Measurements from ENCODE around the gene MMP24OS. TPM values are rescaled to one million over a fixed set of nuclear protein-coding genes. Genes with fewer than 3 reads are reported as not detected.

Gene MMP24OS
- total and polyA plus RNA-seq, 4 donors = 5.2 to 16.0 (median 10.3) TPM

DNA sequence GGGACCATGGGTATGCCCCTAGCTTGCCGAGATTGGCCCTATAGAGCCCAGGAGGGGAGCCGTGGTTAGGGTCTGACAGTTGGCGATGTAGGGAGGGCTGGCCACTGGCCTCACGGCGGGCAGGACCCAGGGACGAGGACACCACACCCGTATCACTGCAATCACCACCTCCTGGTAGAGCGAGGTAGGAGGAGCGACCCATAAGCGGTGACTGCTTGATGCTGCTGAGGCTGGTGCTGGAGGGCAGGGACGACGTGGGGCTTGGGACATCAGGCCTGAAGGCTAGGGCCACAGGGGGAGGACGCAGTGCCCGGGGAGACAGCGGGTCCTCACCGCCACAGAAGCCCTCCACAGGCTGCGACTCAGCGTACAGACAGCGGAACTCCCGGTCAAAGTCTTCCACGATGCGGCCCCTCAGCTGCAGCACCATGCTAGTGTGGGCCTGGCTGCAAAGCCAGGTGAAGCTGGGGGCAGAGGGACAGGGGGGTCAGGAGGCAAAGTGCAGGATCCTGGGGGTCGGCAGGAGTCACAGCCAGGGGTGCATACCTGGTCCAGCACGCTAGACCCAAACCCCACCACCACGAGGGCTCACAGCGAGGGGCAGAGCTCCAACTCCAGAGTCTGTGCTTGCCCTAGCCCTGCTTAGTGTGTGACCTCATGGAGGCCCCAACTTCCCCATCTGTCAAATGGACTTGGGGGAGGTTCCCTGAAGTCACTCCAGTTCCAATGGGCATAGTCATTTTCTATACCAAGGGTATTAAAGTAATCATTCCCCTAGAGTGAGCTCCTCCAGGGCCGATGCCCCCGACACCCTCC lies 9.8 kb upstream of the MMP24OS start:
- Histone ChIP-seq H3K4me3 (ENCODE audit: low read depth in 1 of 3, low read length in 3 of 3) (no peak overlapping the region), H3K9me3 (ENCODE audit: control insufficient read depth in 4 of 4, low read length in 3 of 4) (no peaks in the 10 kb centered on the region), H3K27me3 (ENCODE audit: control insufficient read depth in 4 of 4, insufficient read depth in 4 of 4, low read length in 3 of 4) (no peaks in the 10 kb centered on the region), H3K4me1 (ENCODE audit: control insufficient read depth in 4 of 4, insufficient read depth in 4 of 4, low read length in 3 of 4) (peaks cover 8 to 31% (median 27%) of the 10 kb centered on the region in 4 donors), H3K27ac (ENCODE audit: low read depth in 1 of 2, low read length in 2 of 2) (no peak overlapping the region), H3K36me3 (ENCODE audit: control insufficient read depth in 4 of 4, insufficient read depth in 3 of 4, low read depth in 1 of 4, low read length in 3 of 4) (no peaks in the 10 kb centered on the region), H3K9ac (ENCODE audit: low read depth in 1 of 2, low read length in 2 of 2) (no peak overlapping the region)
- TF ChIP-seq HNF4G (IDR thresholded peaks at IDR 0.05) = no peak
- no peak for TF ChIP-seq HNF4A (conservative IDR thresholded peaks at IDR 0.05)
- TF ChIP-seq EGR1 (IDR thresholded peaks at IDR 0.05; ENCODE audit: low read depth in 2 of 2) = no peak
- TF ChIP-seq GABPA (IDR thresholded peaks at IDR 0.05 in 1 of 2, conservative IDR thresholded peaks at IDR 0.05 in 1 of 2) = no peak
- no peak for TF ChIP-seq RAD21 (IDR thresholded peaks at IDR 0.05)
- TF ChIP-seq FOXA2 (IDR thresholded peaks at IDR 0.05) = no peak
- DNase-seq (ENCODE audit: low spot score) = no peak
- 91% methylated on average over 28 of the region's 28 CpGs for WGBS

DNA sequence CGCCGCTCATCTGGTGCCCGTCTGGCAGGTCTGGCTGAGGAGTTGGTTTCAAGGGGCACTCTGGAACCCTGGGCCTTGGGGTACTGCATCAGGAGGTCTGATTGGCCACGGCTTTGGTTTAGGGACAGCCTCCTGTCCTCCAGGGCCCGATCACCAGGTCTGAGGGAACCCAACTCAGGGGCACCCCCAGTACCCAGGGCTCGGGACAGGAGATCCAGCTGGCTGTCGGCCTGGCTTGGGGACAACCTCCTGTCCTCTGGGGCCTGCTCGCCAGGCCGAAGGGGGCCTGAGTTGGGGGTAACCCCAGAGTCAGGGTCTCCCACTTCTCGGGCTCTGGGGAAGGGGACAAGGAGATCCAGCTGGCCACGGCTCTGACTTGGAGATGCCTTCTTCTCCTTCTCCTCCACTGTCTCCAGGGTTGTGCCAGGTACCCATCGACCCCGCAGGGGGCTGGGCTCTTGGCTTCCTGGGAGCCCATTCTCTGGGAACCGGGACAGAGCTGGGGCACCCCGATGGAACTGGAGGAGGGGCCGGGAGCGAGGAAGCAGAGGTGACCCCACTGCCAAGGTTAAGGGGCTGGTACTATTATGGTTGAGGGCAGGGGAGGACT lies 9.1 kb upstream of the MMP24OS start:
- Histone ChIP-seq H3K4me1 (ENCODE audit: control insufficient read depth in 4 of 4, insufficient read depth in 4 of 4, low read length in 3 of 4) (peaks cover 8 to 31% (median 27%) of the 10 kb centered on the region in 4 donors), H3K27ac (ENCODE audit: low read depth in 1 of 2, low read length in 2 of 2) (peak overlapping the region in 1 of 2 donors; percentile 58), H3K9ac (ENCODE audit: low read depth in 1 of 2, low read length in 2 of 2) (no peak overlapping the region), H3K27me3 (ENCODE audit: control insufficient read depth in 4 of 4, insufficient read depth in 4 of 4, low read length in 3 of 4) (no peaks in the 10 kb centered on the region), H3K9me3 (ENCODE audit: control insufficient read depth in 4 of 4, low read length in 3 of 4) (no peaks in the 10 kb centered on the region), H3K4me3 (ENCODE audit: low read depth in 1 of 3, low read length in 3 of 3) (no peak overlapping the region), H3K36me3 (ENCODE audit: control insufficient read depth in 4 of 4, insufficient read depth in 3 of 4, low read depth in 1 of 4, low read length in 3 of 4) (peaks cover 0 to 3% (median 0%) of the 10 kb centered on the region in 4 donors)
- TF ChIP-seq TAF1 (conservative IDR thresholded peaks at IDR 0.05) = no peak
- TF ChIP-seq SP1 (IDR thresholded peaks at IDR 0.05) = no peak
- TF ChIP-seq HNF4A (conservative IDR thresholded peaks at IDR 0.05) = no peak
- no peak for TF ChIP-seq YY1 (IDR thresholded peaks at IDR 0.05)
- TF ChIP-seq, protein P1, sequence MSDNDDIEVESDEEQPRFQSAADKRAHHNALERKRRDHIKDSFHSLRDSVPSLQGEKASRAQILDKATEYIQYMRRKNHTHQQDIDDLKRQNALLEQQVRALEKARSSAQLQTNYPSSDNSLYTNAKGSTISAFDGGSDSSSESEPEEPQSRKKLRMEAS (IDR thresholded peaks at IDR 0.05) = no peak
- no peak for TF ChIP-seq FOXA2 (IDR thresholded peaks at IDR 0.05)
- TF ChIP-seq, protein P2, sequence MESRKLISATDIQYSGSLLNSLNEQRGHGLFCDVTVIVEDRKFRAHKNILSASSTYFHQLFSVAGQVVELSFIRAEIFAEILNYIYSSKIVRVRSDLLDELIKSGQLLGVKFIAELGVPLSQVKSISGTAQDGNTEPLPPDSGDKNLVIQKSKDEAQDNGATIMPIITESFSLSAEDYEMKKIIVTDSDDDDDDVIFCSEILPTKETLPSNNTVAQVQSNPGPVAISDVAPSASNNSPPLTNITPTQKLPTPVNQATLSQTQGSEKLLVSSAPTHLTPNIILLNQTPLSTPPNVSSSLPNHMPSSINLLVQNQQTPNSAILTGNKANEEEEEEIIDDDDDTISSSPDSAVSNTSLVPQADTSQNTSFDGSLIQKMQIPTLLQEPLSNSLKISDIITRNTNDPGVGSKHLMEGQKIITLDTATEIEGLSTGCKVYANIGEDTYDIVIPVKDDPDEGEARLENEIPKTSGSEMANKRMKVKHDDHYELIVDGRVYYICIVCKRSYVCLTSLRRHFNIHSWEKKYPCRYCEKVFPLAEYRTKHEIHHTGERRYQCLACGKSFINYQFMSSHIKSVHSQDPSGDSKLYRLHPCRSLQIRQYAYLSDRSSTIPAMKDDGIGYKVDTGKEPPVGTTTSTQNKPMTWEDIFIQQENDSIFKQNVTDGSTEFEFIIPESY (IDR thresholded peaks at IDR 0.05) = no peak
- TF ChIP-seq FOXA1 (IDR thresholded peaks at IDR 0.05) = no peak
- TF ChIP-seq JUND (IDR thresholded peaks at IDR 0.05) = no peak
- TF ChIP-seq, protein P3, sequence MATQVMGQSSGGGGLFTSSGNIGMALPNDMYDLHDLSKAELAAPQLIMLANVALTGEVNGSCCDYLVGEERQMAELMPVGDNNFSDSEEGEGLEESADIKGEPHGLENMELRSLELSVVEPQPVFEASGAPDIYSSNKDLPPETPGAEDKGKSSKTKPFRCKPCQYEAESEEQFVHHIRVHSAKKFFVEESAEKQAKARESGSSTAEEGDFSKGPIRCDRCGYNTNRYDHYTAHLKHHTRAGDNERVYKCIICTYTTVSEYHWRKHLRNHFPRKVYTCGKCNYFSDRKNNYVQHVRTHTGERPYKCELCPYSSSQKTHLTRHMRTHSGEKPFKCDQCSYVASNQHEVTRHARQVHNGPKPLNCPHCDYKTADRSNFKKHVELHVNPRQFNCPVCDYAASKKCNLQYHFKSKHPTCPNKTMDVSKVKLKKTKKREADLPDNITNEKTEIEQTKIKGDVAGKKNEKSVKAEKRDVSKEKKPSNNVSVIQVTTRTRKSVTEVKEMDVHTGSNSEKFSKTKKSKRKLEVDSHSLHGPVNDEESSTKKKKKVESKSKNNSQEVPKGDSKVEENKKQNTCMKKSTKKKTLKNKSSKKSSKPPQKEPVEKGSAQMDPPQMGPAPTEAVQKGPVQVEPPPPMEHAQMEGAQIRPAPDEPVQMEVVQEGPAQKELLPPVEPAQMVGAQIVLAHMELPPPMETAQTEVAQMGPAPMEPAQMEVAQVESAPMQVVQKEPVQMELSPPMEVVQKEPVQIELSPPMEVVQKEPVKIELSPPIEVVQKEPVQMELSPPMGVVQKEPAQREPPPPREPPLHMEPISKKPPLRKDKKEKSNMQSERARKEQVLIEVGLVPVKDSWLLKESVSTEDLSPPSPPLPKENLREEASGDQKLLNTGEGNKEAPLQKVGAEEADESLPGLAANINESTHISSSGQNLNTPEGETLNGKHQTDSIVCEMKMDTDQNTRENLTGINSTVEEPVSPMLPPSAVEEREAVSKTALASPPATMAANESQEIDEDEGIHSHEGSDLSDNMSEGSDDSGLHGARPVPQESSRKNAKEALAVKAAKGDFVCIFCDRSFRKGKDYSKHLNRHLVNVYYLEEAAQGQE (IDR thresholded peaks at IDR 0.05) = no peak
- TF ChIP-seq RAD21 (IDR thresholded peaks at IDR 0.05) = no peak
- TF ChIP-seq NR2F2 (IDR thresholded peaks at IDR 0.05) = no peak
- no peak for TF ChIP-seq GABPA (IDR thresholded peaks at IDR 0.05 in 1 of 2, conservative IDR thresholded peaks at IDR 0.05 in 1 of 2)
- TF ChIP-seq, protein P4, sequence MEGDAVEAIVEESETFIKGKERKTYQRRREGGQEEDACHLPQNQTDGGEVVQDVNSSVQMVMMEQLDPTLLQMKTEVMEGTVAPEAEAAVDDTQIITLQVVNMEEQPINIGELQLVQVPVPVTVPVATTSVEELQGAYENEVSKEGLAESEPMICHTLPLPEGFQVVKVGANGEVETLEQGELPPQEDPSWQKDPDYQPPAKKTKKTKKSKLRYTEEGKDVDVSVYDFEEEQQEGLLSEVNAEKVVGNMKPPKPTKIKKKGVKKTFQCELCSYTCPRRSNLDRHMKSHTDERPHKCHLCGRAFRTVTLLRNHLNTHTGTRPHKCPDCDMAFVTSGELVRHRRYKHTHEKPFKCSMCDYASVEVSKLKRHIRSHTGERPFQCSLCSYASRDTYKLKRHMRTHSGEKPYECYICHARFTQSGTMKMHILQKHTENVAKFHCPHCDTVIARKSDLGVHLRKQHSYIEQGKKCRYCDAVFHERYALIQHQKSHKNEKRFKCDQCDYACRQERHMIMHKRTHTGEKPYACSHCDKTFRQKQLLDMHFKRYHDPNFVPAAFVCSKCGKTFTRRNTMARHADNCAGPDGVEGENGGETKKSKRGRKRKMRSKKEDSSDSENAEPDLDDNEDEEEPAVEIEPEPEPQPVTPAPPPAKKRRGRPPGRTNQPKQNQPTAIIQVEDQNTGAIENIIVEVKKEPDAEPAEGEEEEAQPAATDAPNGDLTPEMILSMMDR (IDR thresholded peaks at IDR 0.05; ENCODE audit: low read depth, low read length, missing input control) = no peak
- WGBS = 91% methylated on average over 17 of the region's 17 CpGs
- no peak for DNase-seq (ENCODE audit: low spot score)
